Ureter (tissue), 1 donor: ENCODE data around the gene KCNK3. TPM values are rescaled to one million over a fixed set of nuclear protein-coding genes. Genes with fewer than 3 reads are reported as not detected.
A peak's percentile ranks its signal among the peaks of the same experiment; 100 is the strongest.

ENCODE experiments used
- DNase-seq: peaks from one replicate; pipeline ENCODE4 v3.0.0-alpha.2; 2020; ENCODE audit warnings: low spot score
- total RNA-seq: library from RNA; stranded (reverse); gene quantifications from one replicate; pipeline ENCODE4 v1.2.4, GENCODE V29; 2023
- donor health status: DM: yes; HTN: yes; CAD: no.

KCNK3 gene
- total RNA-seq, 1 donor from 2014 or later, result 9.2 TPM

- no peak for DNase-seq
These were observed 1.4 kb upstream of the KCNK3 start for GRCh38 chr2:26691161-26691560.

- peak; percentile 67 for DNase-seq
These were observed 642 bp upstream of the KCNK3 start for GRCh38 chr2:26691881-26692278.

- DNase-seq, result no peak
These were observed 651 bp downstream of the KCNK3 start for GRCh38 chr2:26692897-26693849.

GRCh38 chr2:26694001-26694400 is 1.5 kb downstream of the KCNK3 start:
- no peak for DNase-seq

- DNase-seq, result no peak
These were observed 3.9 kb downstream of the KCNK3 start for GRCh38 chr2:26696351-26696816.

- DNase-seq, result no peak
These were observed 4.9 kb downstream of the KCNK3 start for GRCh38 chr2:26697425-26697824.

- DNase-seq, result no peak
These were observed 6.8 kb downstream of the KCNK3 start for GRCh38 chr2:26699295-26699694.

- no peak for DNase-seq
These were observed 7.6 kb downstream of the KCNK3 start for GRCh38 chr2:26700078-26700477.

- no peak for DNase-seq
These were observed 9.1 kb downstream of the KCNK3 start for GRCh38 chr2:26701596-26701995.

- no peak for DNase-seq
These were observed 9.5 kb downstream of the KCNK3 start for GRCh38 chr2:26702025-26702424.

GRCh38 chr2:26704441-26704977 is 12.0 kb downstream of the KCNK3 start:
- DNase-seq, result no peak

GRCh38 chr2:26705126-26705525 is 12.6 kb downstream of the KCNK3 start:
- no peak for DNase-seq

GRCh38 chr2:26706093-26706492 is 13.6 kb downstream of the KCNK3 start:
- no peak for DNase-seq

GRCh38 chr2:26706616-26707473 is 14.3 kb downstream of the KCNK3 start:
- no peak for DNase-seq

GRCh38 chr2:26707747-26708146 is 15.2 kb downstream of the KCNK3 start:
- no peak for DNase-seq

- no peak for DNase-seq
These were observed 15.9 kb downstream of the KCNK3 start for GRCh38 chr2:26708457-26708856.

- no peak for DNase-seq
These were observed 17.0 kb downstream of the KCNK3 start for GRCh38 chr2:26709323-26710110.

GRCh38 chr2:26710145-26710544 is 17.6 kb downstream of the KCNK3 start:
- DNase-seq, result no peak

- peak; percentile 62 for DNase-seq
These were observed 18.4 kb downstream of the KCNK3 start for GRCh38 chr2:26710743-26711456.

GRCh38 chr2:26711457-26712161 is 19.1 kb downstream of the KCNK3 start:
- no peak for DNase-seq
